Neural cell (in vitro differentiated cells): ENCODE results near the gene BMPR1B.

Experiments used
- EP300 ChIP-seq: fragments of 450-650 bp; conservative IDR thresholded peaks from 2 replicates; pipeline ENCODE4 v1.6.1; 2014; ENCODE audit warnings: antibody characterized with exemption, mild to moderate bottlenecking, moderate library complexity; ENCODE audit not compliant: poor library complexity, severe bottlenecking
- EZH2 ChIP-seq: fragments of 200-600, 300-800 bp; shearing (Covaris generic), sonication (generic); IDR thresholded peaks from 2 replicates; pipeline ENCODE4 v1.6.1; 2014; ENCODE audit warnings: antibody characterized with exemption, low read length, borderline replicate concordance, mild to moderate bottlenecking; ENCODE audit not compliant: insufficient read depth, poor library complexity, severe bottlenecking
- POLR2AphosphoS5 ChIP-seq: IDR thresholded peaks from 2 replicates; pipeline ENCODE4 v1.6.1; 2012
- TAF1 ChIP-seq: IDR thresholded peaks from 2 replicates; pipeline ENCODE4 v1.6.1; 2012; ENCODE audit warnings: low read depth
- TF ChIP-seq, protein P1 (sequence below): fragments of 450-650 bp; IDR thresholded peaks from 2 replicates; pipeline ENCODE4 v1.5.1; 2014; ENCODE audit warnings: antibody characterized with exemption, mild to moderate bottlenecking, moderate library complexity; ENCODE audit not compliant: poor library complexity, severe bottlenecking
- TF ChIP-seq, protein P2 (sequence below): IDR thresholded peaks from 2 replicates; pipeline ENCODE4 v1.6.1; 2012; ENCODE audit warnings: borderline replicate concordance

DNA sequence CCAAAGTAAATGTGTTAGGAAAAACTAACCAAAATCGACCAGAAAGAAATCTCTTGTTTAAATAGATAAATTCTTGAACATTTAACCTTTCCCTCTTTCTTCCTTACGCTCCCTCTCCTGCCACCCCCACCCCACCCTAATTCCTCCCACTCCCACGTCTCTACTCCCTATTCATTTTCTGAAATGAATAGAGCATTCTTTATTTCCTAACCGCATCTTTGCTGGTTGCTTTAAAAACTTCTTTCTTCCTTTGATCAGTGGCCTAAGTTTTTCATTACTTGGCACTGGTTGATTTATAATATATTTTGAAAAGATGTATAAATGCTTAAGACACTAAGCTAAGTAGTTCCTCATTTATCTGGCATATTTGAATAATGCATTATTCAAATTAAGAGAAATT is 33.9 kb downstream of the BMPR1B start:
- TF ChIP-seq, protein P1, sequence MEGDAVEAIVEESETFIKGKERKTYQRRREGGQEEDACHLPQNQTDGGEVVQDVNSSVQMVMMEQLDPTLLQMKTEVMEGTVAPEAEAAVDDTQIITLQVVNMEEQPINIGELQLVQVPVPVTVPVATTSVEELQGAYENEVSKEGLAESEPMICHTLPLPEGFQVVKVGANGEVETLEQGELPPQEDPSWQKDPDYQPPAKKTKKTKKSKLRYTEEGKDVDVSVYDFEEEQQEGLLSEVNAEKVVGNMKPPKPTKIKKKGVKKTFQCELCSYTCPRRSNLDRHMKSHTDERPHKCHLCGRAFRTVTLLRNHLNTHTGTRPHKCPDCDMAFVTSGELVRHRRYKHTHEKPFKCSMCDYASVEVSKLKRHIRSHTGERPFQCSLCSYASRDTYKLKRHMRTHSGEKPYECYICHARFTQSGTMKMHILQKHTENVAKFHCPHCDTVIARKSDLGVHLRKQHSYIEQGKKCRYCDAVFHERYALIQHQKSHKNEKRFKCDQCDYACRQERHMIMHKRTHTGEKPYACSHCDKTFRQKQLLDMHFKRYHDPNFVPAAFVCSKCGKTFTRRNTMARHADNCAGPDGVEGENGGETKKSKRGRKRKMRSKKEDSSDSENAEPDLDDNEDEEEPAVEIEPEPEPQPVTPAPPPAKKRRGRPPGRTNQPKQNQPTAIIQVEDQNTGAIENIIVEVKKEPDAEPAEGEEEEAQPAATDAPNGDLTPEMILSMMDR = no peak
- TF ChIP-seq POLR2AphosphoS5 (no peak), EP300 (no peak), TAF1 (no peak), EZH2 (no peak)
- TF ChIP-seq, protein P2, sequence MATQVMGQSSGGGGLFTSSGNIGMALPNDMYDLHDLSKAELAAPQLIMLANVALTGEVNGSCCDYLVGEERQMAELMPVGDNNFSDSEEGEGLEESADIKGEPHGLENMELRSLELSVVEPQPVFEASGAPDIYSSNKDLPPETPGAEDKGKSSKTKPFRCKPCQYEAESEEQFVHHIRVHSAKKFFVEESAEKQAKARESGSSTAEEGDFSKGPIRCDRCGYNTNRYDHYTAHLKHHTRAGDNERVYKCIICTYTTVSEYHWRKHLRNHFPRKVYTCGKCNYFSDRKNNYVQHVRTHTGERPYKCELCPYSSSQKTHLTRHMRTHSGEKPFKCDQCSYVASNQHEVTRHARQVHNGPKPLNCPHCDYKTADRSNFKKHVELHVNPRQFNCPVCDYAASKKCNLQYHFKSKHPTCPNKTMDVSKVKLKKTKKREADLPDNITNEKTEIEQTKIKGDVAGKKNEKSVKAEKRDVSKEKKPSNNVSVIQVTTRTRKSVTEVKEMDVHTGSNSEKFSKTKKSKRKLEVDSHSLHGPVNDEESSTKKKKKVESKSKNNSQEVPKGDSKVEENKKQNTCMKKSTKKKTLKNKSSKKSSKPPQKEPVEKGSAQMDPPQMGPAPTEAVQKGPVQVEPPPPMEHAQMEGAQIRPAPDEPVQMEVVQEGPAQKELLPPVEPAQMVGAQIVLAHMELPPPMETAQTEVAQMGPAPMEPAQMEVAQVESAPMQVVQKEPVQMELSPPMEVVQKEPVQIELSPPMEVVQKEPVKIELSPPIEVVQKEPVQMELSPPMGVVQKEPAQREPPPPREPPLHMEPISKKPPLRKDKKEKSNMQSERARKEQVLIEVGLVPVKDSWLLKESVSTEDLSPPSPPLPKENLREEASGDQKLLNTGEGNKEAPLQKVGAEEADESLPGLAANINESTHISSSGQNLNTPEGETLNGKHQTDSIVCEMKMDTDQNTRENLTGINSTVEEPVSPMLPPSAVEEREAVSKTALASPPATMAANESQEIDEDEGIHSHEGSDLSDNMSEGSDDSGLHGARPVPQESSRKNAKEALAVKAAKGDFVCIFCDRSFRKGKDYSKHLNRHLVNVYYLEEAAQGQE = no peak
